HepG2 (cell line): ENCODE results near the gene MBTPS1. TPM values are rescaled to one million over a fixed set of nuclear protein-coding genes. Genes with fewer than 3 reads are reported as not detected.

ENCODE experiments used
- CEBPB ChIP-seq: IDR thresholded peaks from 2 replicates; pipeline ENCODE4 v1.6.1; 2011; ENCODE audit warnings: low read depth, low read length, improper control_type of control experiment, borderline replicate concordance
- CHD4 ChIP-seq: fragments of 200-600 bp; sonication (generic); IDR thresholded peaks from 2 replicates; pipeline ENCODE4 v1.7.0; 2017; ENCODE audit warnings: mild to moderate bottlenecking, low read length, borderline replicate concordance
- DNMT3B ChIP-seq: conservative IDR thresholded peaks from 2 replicates; pipeline ENCODE4 v1.6.1; 2016; ENCODE audit warnings: missing biosample characterization, control low read depth
- MXD4 ChIP-seq: IDR thresholded peaks from 2 replicates; pipeline ENCODE4 v1.6.1; 2016; ENCODE audit warnings: mild to moderate bottlenecking, missing biosample characterization, missing genetic modification reagents
- RAD21 ChIP-seq: fragments of 450-650 bp; formaldehyde crosslinking; IDR thresholded peaks from 2 replicates; pipeline ENCODE4 v1.5.0; 2020; ENCODE audit warnings: mild to moderate bottlenecking
- SMAD1 ChIP-seq: sonication (generic); formaldehyde crosslinking; IDR thresholded peaks from 2 replicates; pipeline ENCODE4 v1.4.0; 2020; ENCODE audit warnings: missing genetic modification reagents, low read depth, mild to moderate bottlenecking, borderline replicate concordance
- TOPORS ChIP-seq: sonication (generic); formaldehyde crosslinking; IDR thresholded peaks from 2 replicates; pipeline ENCODE4 v1.8.0; 2023; ENCODE audit warnings: mild to moderate bottlenecking, missing genetic modification reagents
- YEATS4 ChIP-seq: sonication (generic); formaldehyde crosslinking; IDR thresholded peaks from 2 replicates; pipeline ENCODE4 v1.4.0; 2020; ENCODE audit warnings: missing genetic modification reagents, borderline replicate concordance
- ZBTB7B ChIP-seq: sonication (generic); formaldehyde crosslinking; IDR thresholded peaks from 2 replicates; pipeline ENCODE4 v1.4.0; 2020; ENCODE audit warnings: missing genetic modification reagents
- ZNF44 ChIP-seq: sonication (generic); formaldehyde crosslinking; IDR thresholded peaks from 2 replicates; pipeline ENCODE4 v1.5.1; 2020; ENCODE audit warnings: mild to moderate bottlenecking, missing genetic modification reagents
- ZNF550 ChIP-seq: sonication (generic); formaldehyde crosslinking; IDR thresholded peaks from 2 replicates; pipeline ENCODE4 v1.4.0; 2020; ENCODE audit warnings: mild to moderate bottlenecking, missing genetic modification reagents, borderline replicate concordance
- ZNF713 ChIP-seq: sonication (generic); formaldehyde crosslinking; IDR thresholded peaks from 2 replicates; pipeline ENCODE4 v1.4.0; 2020; ENCODE audit warnings: mild to moderate bottlenecking, missing genetic modification reagents
- ZNF75D ChIP-seq: sonication (generic); formaldehyde crosslinking; IDR thresholded peaks from 2 replicates; pipeline ENCODE4 v1.8.1; 2023; ENCODE audit warnings: missing genetic modification reagents, mild to moderate bottlenecking, borderline replicate concordance
- ZSCAN25 ChIP-seq: sonication (generic); formaldehyde crosslinking; IDR thresholded peaks from 2 replicates; pipeline ENCODE4 v1.8.0; 2022; ENCODE audit warnings: mild to moderate bottlenecking, missing genetic modification reagents
- polyA plus RNA-seq, 8 experiments: library from polyadenylated mRNA; depleted of rRNA in 3 of 8; stranded (reverse) in 7 of 8; unstranded in 1 of 8; fragments of >200 nt; fragmentation: Illumina TruSeq in 4 of 8; extraction: Trizol in 4 of 8; gene quantifications; 2 replicates each; pipeline versions ENCODE4 v1.2.1 to v1.2.3, GENCODE V29; 2011 to 2016; ENCODE audit warnings: low read depth in 4 of 8, missing spikeins in 1 of 8, mixed read lengths in 1 of 8; ENCODE audit not compliant: insufficient read depth in 1 of 8
- total RNA-seq, 5 experiments: library from RNA; depleted of rRNA; stranded (reverse); fragments of >200 nt; fragmentation: Illumina TruSeq; extraction: Trizol; gene quantifications; 2 replicates each; pipeline ENCODE4 v1.2.3, GENCODE V29; 2016; ENCODE audit warnings: low read depth in 1 of 5
- TF ChIP-seq, protein P1 (sequence below): sonication (generic); formaldehyde crosslinking; IDR thresholded peaks from 2 replicates; pipeline ENCODE4 v1.5.0; 2020; ENCODE audit warnings: missing genetic modification reagents
- TF ChIP-seq, protein P2 (sequence below): sonication (generic); formaldehyde crosslinking; IDR thresholded peaks from 2 replicates; pipeline ENCODE4 v1.4.0; 2020; ENCODE audit warnings: missing genetic modification reagents
- TF ChIP-seq, protein P3 (sequence below): IDR thresholded peaks from 2 replicates; pipeline ENCODE4 v1.6.1; 2016; ENCODE audit warnings: mild to moderate bottlenecking, missing biosample characterization, missing genetic modification reagents
- TF ChIP-seq, protein P4 (sequence below): sonication (generic); formaldehyde crosslinking; IDR thresholded peaks from 2 replicates; pipeline ENCODE4 v1.4.0; 2020; ENCODE audit warnings: missing genetic modification reagents, borderline replicate concordance
- TF ChIP-seq, protein P5 (sequence below): sonication (generic); formaldehyde crosslinking; conservative IDR thresholded peaks from 2 replicates; pipeline ENCODE4 v1.5.0; 2020; ENCODE audit warnings: missing genetic modification reagents

The MBTPS1 gene
- total and polyA plus RNA-seq, 2 of the 13 experiments (the other 11 are each of a cell fraction or from before 2014, with no cell fraction given) = 56.7 to 91.3 TPM

DNA sequence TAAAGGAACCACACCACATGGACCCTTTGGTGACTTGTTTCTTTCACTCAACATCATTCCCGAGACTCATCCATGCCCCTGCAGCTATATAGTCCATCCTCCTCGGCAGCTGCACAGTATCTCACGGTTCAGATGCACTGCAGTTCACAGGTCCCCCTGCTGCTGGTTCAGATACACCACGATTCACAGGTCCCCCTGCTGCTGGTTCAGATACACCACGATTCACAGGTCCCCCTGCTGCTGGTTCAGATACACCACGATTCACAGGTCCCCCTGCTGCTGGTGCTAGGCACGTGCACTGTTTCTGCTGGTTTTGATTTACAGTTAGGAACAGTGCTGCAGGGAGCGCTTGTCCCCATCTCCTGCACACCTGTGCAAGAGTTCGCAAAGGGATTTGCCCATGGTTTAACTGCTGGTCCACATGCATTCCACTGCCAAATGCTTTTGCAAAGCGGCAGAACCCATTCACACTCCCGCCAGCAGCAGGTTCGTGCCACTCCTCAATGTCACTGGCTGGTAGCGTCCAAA, 24.5 kb upstream of the MBTPS1 start (continued):
- TF ChIP-seq, protein P1, sequence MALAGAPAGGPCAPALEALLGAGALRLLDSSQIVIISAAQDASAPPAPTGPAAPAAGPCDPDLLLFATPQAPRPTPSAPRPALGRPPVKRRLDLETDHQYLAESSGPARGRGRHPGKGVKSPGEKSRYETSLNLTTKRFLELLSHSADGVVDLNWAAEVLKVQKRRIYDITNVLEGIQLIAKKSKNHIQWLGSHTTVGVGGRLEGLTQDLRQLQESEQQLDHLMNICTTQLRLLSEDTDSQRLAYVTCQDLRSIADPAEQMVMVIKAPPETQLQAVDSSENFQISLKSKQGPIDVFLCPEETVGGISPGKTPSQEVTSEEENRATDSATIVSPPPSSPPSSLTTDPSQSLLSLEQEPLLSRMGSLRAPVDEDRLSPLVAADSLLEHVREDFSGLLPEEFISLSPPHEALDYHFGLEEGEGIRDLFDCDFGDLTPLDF (CRISPR knock-in tag) = no peak
- no peak for TF ChIP-seq CEBPB
- TF ChIP-seq MXD4 (CRISPR knock-in tag) = no peak; the same call in 1 of the 2 replicates
- peak; percentile 84; the same call in 1 of the 2 replicates for TF ChIP-seq RAD21 (CRISPR knock-in tag)
- no peak for TF ChIP-seq SMAD1
- TF ChIP-seq, protein P2, sequence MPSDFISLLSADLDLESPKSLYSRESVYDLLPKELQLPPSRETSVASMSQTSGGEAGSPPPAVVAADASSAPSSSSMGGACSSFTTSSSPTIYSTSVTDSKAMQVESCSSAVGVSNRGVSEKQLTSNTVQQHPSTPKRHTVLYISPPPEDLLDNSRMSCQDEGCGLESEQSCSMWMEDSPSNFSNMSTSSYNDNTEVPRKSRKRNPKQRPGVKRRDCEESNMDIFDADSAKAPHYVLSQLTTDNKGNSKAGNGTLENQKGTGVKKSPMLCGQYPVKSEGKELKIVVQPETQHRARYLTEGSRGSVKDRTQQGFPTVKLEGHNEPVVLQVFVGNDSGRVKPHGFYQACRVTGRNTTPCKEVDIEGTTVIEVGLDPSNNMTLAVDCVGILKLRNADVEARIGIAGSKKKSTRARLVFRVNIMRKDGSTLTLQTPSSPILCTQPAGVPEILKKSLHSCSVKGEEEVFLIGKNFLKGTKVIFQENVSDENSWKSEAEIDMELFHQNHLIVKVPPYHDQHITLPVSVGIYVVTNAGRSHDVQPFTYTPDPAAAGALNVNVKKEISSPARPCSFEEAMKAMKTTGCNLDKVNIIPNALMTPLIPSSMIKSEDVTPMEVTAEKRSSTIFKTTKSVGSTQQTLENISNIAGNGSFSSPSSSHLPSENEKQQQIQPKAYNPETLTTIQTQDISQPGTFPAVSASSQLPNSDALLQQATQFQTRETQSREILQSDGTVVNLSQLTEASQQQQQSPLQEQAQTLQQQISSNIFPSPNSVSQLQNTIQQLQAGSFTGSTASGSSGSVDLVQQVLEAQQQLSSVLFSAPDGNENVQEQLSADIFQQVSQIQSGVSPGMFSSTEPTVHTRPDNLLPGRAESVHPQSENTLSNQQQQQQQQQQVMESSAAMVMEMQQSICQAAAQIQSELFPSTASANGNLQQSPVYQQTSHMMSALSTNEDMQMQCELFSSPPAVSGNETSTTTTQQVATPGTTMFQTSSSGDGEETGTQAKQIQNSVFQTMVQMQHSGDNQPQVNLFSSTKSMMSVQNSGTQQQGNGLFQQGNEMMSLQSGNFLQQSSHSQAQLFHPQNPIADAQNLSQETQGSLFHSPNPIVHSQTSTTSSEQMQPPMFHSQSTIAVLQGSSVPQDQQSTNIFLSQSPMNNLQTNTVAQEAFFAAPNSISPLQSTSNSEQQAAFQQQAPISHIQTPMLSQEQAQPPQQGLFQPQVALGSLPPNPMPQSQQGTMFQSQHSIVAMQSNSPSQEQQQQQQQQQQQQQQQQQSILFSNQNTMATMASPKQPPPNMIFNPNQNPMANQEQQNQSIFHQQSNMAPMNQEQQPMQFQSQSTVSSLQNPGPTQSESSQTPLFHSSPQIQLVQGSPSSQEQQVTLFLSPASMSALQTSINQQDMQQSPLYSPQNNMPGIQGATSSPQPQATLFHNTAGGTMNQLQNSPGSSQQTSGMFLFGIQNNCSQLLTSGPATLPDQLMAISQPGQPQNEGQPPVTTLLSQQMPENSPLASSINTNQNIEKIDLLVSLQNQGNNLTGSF = no peak
- TF ChIP-seq ZNF44 (CRISPR knock-in tag) = no peak
- TF ChIP-seq, protein P3, sequence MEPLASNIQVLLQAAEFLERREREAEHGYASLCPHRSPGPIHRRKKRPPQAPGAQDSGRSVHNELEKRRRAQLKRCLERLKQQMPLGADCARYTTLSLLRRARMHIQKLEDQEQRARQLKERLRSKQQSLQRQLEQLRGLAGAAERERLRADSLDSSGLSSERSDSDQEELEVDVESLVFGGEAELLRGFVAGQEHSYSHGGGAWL (CRISPR knock-in tag) = no peak
- TF ChIP-seq, protein P4, sequence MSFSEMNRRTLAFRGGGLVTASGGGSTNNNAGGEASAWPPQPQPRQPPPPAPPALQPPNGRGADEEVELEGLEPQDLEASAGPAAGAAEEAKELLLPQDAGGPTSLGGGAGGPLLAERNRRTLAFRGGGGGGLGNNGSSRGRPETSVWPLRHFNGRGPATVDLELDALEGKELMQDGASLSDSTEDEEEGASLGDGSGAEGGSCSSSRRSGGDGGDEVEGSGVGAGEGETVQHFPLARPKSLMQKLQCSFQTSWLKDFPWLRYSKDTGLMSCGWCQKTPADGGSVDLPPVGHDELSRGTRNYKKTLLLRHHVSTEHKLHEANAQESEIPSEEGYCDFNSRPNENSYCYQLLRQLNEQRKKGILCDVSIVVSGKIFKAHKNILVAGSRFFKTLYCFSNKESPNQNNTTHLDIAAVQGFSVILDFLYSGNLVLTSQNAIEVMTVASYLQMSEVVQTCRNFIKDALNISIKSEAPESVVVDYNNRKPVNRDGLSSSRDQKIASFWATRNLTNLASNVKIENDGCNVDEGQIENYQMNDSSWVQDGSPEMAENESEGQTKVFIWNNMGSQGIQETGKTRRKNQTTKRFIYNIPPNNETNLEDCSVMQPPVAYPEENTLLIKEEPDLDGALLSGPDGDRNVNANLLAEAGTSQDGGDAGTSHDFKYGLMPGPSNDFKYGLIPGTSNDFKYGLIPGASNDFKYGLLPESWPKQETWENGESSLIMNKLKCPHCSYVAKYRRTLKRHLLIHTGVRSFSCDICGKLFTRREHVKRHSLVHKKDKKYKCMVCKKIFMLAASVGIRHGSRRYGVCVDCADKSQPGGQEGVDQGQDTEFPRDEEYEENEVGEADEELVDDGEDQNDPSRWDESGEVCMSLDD (CRISPR knock-in tag) = no peak
- peak; percentile 47; the same call in 1 of the 2 replicates for TF ChIP-seq ZBTB7B (CRISPR knock-in tag)
- TF ChIP-seq, protein P5, sequence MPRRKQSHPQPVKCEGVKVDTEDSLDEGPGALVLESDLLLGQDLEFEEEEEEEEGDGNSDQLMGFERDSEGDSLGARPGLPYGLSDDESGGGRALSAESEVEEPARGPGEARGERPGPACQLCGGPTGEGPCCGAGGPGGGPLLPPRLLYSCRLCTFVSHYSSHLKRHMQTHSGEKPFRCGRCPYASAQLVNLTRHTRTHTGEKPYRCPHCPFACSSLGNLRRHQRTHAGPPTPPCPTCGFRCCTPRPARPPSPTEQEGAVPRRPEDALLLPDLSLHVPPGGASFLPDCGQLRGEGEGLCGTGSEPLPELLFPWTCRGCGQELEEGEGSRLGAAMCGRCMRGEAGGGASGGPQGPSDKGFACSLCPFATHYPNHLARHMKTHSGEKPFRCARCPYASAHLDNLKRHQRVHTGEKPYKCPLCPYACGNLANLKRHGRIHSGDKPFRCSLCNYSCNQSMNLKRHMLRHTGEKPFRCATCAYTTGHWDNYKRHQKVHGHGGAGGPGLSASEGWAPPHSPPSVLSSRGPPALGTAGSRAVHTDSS (CRISPR knock-in tag) = no peak
- no peak for TF ChIP-seq ZSCAN25 (CRISPR knock-in tag)
- no peak for TF ChIP-seq ZNF713
- TF ChIP-seq YEATS4 = no peak; the same call in 1 of the 2 replicates
- no peak for TF ChIP-seq ZNF550 (CRISPR knock-in tag)
- no peak for TF ChIP-seq ZNF75D (CRISPR knock-in tag)
- TF ChIP-seq TOPORS = no peak
- TF ChIP-seq CHD4 = no peak
- TF ChIP-seq DNMT3B (CRISPR knock-in tag) = no peak
